HG03575 (cell line): ENCODE results near the gene PADI1.

Experiments used
- ATAC-seq: cut with Tn5 transposase; IDR thresholded peaks from one replicate; pipeline ENCODE4 v1.9.1; 2021; ENCODE audit not compliant: unreplicated experiment, insufficient number of reproducible peaks, low FRiP score; ENCODE audit errors: extremely low read depth

Gene PADI1

GRCh38 chr1:17204546-17205440 is at the start of gene PADI1:
TSS of gene PADI1 (plus strand) at chr1:17205128. CDS start at chr1:17205218, 90 bp downstream.
- no peak for ATAC-seq

- no peak for ATAC-seq
These were observed 49.5 kb upstream of the PADI1 start for GRCh38 chr1:17155257-17155920.

- no peak for ATAC-seq
These were observed 48.8 kb upstream of the PADI1 start for GRCh38 chr1:17156108-17156507.

GRCh38 chr1:17158961-17159360 is 46.0 kb upstream of the PADI1 start:
- no peak for ATAC-seq

- no peak for ATAC-seq
These were observed 43.7 kb upstream of the PADI1 start for GRCh38 chr1:17161137-17161740.

- ATAC-seq, result no peak
These were observed 42.8 kb upstream of the PADI1 start for GRCh38 chr1:17161926-17162800.

- ATAC-seq, result no peak
These were observed 42.0 kb upstream of the PADI1 start for GRCh38 chr1:17162941-17163340.

- no peak for ATAC-seq
These were observed 41.6 kb upstream of the PADI1 start for GRCh38 chr1:17163371-17163770.

GRCh38 chr1:17163789-17164666 is 40.9 kb upstream of the PADI1 start:
- no peak for ATAC-seq

GRCh38 chr1:17165823-17166222 is 39.1 kb upstream of the PADI1 start:
- ATAC-seq, result no peak

GRCh38 chr1:17167041-17167785 is 37.7 kb upstream of the PADI1 start:
- ATAC-seq, result no peak

- no peak for ATAC-seq
These were observed 37.2 kb upstream of the PADI1 start for GRCh38 chr1:17167786-17168090.

GRCh38 chr1:17168091-17168876 is 36.6 kb upstream of the PADI1 start:
- ATAC-seq, result no peak

- ATAC-seq, result no peak
These were observed 34.4 kb upstream of the PADI1 start for GRCh38 chr1:17170571-17170970.

- ATAC-seq, result no peak
These were observed 31.7 kb upstream of the PADI1 start for GRCh38 chr1:17173217-17173616.

GRCh38 chr1:17176306-17177061 is 28.4 kb upstream of the PADI1 start:
- no peak for ATAC-seq
